Prostate gland (tissue), 2 donors: ENCODE data around the gene NRXN2. TPM values are rescaled to one million over a fixed set of nuclear protein-coding genes. Genes with fewer than 3 reads are reported as not detected.

Experiments
- DNase-seq: peaks from one replicate; pipeline ENCODE4 v3.0.0-alpha.2; 2019; ENCODE audit warnings: low spot score
- H3K27ac ChIP-seq, 2 donors: fragments of 200-600 bp; sonication (generic); 2 replicates each; pipeline ENCODE4 v1.5.1; 2017 to 2019
- H3K27me3 ChIP-seq: fragments of 200-600 bp; sonication (generic); replicated peaks from 2 replicates; pipeline ENCODE4 v1.5.1; 2019; ENCODE audit not compliant: insufficient read depth
- H3K36me3 ChIP-seq, 2 donors: fragments of 200-600 bp; sonication (generic); 1 replicate in 1 of 2; 2 replicates in 1 of 2; pipeline versions ENCODE4 v1.5.1 to v1.8.1; 2017 to 2019
- H3K4me1 ChIP-seq: fragments of 200-600 bp; sonication (generic); replicated peaks from 2 replicates; pipeline ENCODE4 v1.5.1; 2019
- H3K4me3 ChIP-seq, 2 donors: fragments of 200-600 bp; sonication (generic); 2 replicates each; pipeline ENCODE4 v1.5.1; 2017 to 2019
- H3K9me3 ChIP-seq: fragments of 200-600 bp; sonication (generic); 2 replicates; pipeline ENCODE4 v1.5.1; 2017
- CTCF ChIP-seq, 4 experiments: fragments of 200-600 bp in 2 of 4; fragments of 450-650 bp in 2 of 4; sonication (generic) in 2 of 4; IDR thresholded peaks; 1 replicate in 3 of 4; 2 replicates in 1 of 4; pipeline ENCODE4 v1.5.1; 2016 to 2019; ENCODE audit warnings: antibody characterized with exemption in 4 of 4, mild to moderate bottlenecking in 2 of 4, moderate library complexity in 2 of 4
- POLR2A ChIP-seq: fragments of 450-650 bp; IDR thresholded peaks from one replicate; pipeline ENCODE4 v1.6.1; 2016; ENCODE audit warnings: antibody characterized with exemption, mild to moderate bottlenecking
- POLR2AphosphoS5 ChIP-seq: sonication (generic); formaldehyde crosslinking; IDR thresholded peaks from one replicate; pipeline ENCODE4 v1.6.1; 2017; ENCODE audit warnings: antibody characterized with exemption
- whole genome bisulfite sequencing: methylation state at CpG from one replicate; pipeline ENCODE4 v1.1.5; 2018; 5-methylcytosine and 5-hydroxymethylcytosine counted together
- intact Hi-C: fragments of 100-400 bp; cut with DNase I; formaldehyde crosslinking; loops from one replicate; pipeline ENCODE4 v1.14.2; 2022
- total RNA-seq, 2 donors: library from RNA; depleted of rRNA; stranded (reverse); fragments of >200 nt; gene quantifications; one replicate each; pipeline ENCODE4 v1.1.0, GENCODE V29; 2016

Gene NRXN2
- total RNA-seq, 2 donors from 2014 or later: 0.46 to 26.8 TPM

- Histone ChIP-seq H3K36me3 (no peaks in the 10 kb centered on the region), H3K27ac (no peak overlapping the region), H3K9me3 (no peaks in the 10 kb centered on the region), H3K27me3 (peaks cover 36% of the 10 kb centered on the region), H3K4me1 (no peaks in the 10 kb centered on the region), H3K4me3 (no peak overlapping the region)
- DNase-seq: no peak
- no peak for TF ChIP-seq POLR2AphosphoS5
- TF ChIP-seq POLR2A: no peak
- no peak for TF ChIP-seq CTCF (IDR thresholded peaks at IDR 0.05)
- intact Hi-C loops: no loop called here
- 60% methylated on average over 21 of the region's 21 CpGs for WGBS
Observed at GRCh38 chr11:64716473-64717267, 6.3 kb downstream of the NRXN2 start.

- Histone ChIP-seq H3K27ac (no peak overlapping the region), H3K27me3 (peaks cover 34% of the 10 kb centered on the region), H3K9me3 (no peaks in the 10 kb centered on the region), H3K36me3 (no peaks in the 10 kb centered on the region), H3K4me1 (no peaks in the 10 kb centered on the region), H3K4me3 (no peak overlapping the region)
- no peak for DNase-seq
- intact Hi-C loops: no loop called here
- TF ChIP-seq CTCF (IDR thresholded peaks at IDR 0.05) (no peak), POLR2AphosphoS5 (no peak), POLR2A (no peak)
- 58% methylated on average over 13 of the region's 13 CpGs for WGBS
Observed at GRCh38 chr11:64715756-64716472, 7.1 kb downstream of the NRXN2 start.

- DNase-seq: no peak
- peaks cover 34% of the 10 kb centered on the region for H3K27me3 ChIP-seq
- intact Hi-C loops: no loop called here
- H3K9me3 ChIP-seq: no peaks in the 10 kb centered on the region
- no peaks in the 10 kb centered on the region for H3K36me3 ChIP-seq
- no peak overlapping the region for H3K4me3 ChIP-seq
- 62% methylated on average over 5 of the region's 5 CpGs for WGBS
- TF ChIP-seq POLR2AphosphoS5 (no peak), POLR2A (no peak), CTCF (IDR thresholded peaks at IDR 0.05) (no peak)
- H3K27ac ChIP-seq: no peak overlapping the region
- H3K4me1 ChIP-seq: no peaks in the 10 kb centered on the region
Observed at GRCh38 chr11:64715110-64715509, 7.9 kb downstream of the NRXN2 start.

GRCh38 chr11:64714666-64715065 lies 8.3 kb downstream of the NRXN2 start:
- Histone ChIP-seq H3K27ac (no peak overlapping the region), H3K27me3 (peaks cover 34% of the 10 kb centered on the region), H3K36me3 (no peaks in the 10 kb centered on the region), H3K9me3 (no peaks in the 10 kb centered on the region), H3K4me3 (no peak overlapping the region), H3K4me1 (no peaks in the 10 kb centered on the region)
- intact Hi-C loops: no loop called here
- DNase-seq: no peak
- WGBS: 54% methylated on average over 5 of the region's 5 CpGs
- TF ChIP-seq POLR2A (no peak), POLR2AphosphoS5 (no peak), CTCF (IDR thresholded peaks at IDR 0.05) (no peak)
